BE2C (cell line): ENCODE measurements around the gene CRB2.

Experiments used
- DNase-seq: peaks from one replicate; pipeline ENCODE4 v3.0.0-alpha.2; 2020
- H3K27me3 ChIP-seq: fragments of 250-450 bp; sonication (Bioruptor Pico); 2 replicates; pipeline ENCODE4 v1.5.1; 2020; ENCODE audit warnings: mild to moderate bottlenecking
- H3K36me3 ChIP-seq: fragments of 250-450 bp; sonication (Bioruptor Pico); 2 replicates; pipeline ENCODE4 v1.5.1; 2020; ENCODE audit warnings: mild to moderate bottlenecking
- H3K4me1 ChIP-seq: fragments of 250-450 bp; sonication (Bioruptor Pico); 2 replicates; pipeline ENCODE4 v1.5.1; 2020
- H3K4me3 ChIP-seq: 2 replicates; pipeline ENCODE4 v1.5.1; 2011; ENCODE audit warnings: low read depth, low read length
- H3K9me3 ChIP-seq: fragments of 250-450 bp; sonication (Bioruptor Pico); 2 replicates; pipeline ENCODE4 v1.5.1; 2020
- CTCF ChIP-seq: IDR thresholded peaks from 2 replicates; pipeline ENCODE4 v1.5.1; 2012; ENCODE audit warnings: mild to moderate bottlenecking, low read depth, low read length

The CRB2 gene

GRCh38 chr9:123425836-123426365 is 69.9 kb downstream of the CRB2 start:
- no peaks in the 10 kb centered on the region; the same call in 1 of the 2 replicates for H3K36me3 ChIP-seq
- H3K27me3 ChIP-seq, result no peaks in the 10 kb centered on the region
- no peak for DNase-seq
- H3K9me3 ChIP-seq, result no peaks in the 10 kb centered on the region
- TF ChIP-seq CTCF, result no peak
- H3K4me1 ChIP-seq, result no peaks in the 10 kb centered on the region
- no peak overlapping the region for H3K4me3 ChIP-seq

- no peaks in the 10 kb centered on the region for H3K9me3 ChIP-seq
- H3K36me3 ChIP-seq, result no peaks in the 10 kb centered on the region; the same call in 1 of the 2 replicates
- no peak overlapping the region for H3K4me3 ChIP-seq
- H3K4me1 ChIP-seq, result no peaks in the 10 kb centered on the region
- DNase-seq, result no peak
- TF ChIP-seq CTCF, result no peak
- no peaks in the 10 kb centered on the region for H3K27me3 ChIP-seq
Observed at GRCh38 chr9:123426406-123426805, 70.4 kb downstream of the CRB2 start.
